GM12864 (cell line): Measurements from ENCODE around the gene CDKN2B.

Experiments used
- DNase-seq: peaks from one replicate; pipeline ENCODE4 v3.0.0-alpha.2; 2011; ENCODE audit warnings: low read depth
- H3K4me3 ChIP-seq: 2 replicates; pipeline ENCODE4 v1.5.1; 2011; ENCODE audit warnings: mild to moderate bottlenecking, low read depth, low read length, control low read depth
- TF ChIP-seq, protein P1 (sequence below): IDR thresholded peaks from 2 replicates; pipeline ENCODE4 v1.5.1; 2011; ENCODE audit warnings: low read depth, mild to moderate bottlenecking, moderate library complexity, low read length, control low read depth, inconsistent platforms; ENCODE audit errors: missing control alignments

The CDKN2B gene

GRCh38 chr9:22028394-22028793 is 19.3 kb upstream of the CDKN2B start:
- TF ChIP-seq, protein P1, sequence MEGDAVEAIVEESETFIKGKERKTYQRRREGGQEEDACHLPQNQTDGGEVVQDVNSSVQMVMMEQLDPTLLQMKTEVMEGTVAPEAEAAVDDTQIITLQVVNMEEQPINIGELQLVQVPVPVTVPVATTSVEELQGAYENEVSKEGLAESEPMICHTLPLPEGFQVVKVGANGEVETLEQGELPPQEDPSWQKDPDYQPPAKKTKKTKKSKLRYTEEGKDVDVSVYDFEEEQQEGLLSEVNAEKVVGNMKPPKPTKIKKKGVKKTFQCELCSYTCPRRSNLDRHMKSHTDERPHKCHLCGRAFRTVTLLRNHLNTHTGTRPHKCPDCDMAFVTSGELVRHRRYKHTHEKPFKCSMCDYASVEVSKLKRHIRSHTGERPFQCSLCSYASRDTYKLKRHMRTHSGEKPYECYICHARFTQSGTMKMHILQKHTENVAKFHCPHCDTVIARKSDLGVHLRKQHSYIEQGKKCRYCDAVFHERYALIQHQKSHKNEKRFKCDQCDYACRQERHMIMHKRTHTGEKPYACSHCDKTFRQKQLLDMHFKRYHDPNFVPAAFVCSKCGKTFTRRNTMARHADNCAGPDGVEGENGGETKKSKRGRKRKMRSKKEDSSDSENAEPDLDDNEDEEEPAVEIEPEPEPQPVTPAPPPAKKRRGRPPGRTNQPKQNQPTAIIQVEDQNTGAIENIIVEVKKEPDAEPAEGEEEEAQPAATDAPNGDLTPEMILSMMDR, result no peak

GRCh38 chr9:22026696-22027095 is 17.6 kb upstream of the CDKN2B start:
- H3K4me3 ChIP-seq, result no peak overlapping the region
- TF ChIP-seq, protein P1, result no peak
- no peak for DNase-seq

More at GRCh38 chr9:22028394-22028793, 19.3 kb upstream of the CDKN2B start:
- no peak for DNase-seq
- no peak overlapping the region for H3K4me3 ChIP-seq

- no peak for DNase-seq
- TF ChIP-seq, protein P1, result no peak
- no peak overlapping the region for H3K4me3 ChIP-seq
Observed at GRCh38 chr9:22022396-22022795, 13.3 kb upstream of the CDKN2B start.

GRCh38 chr9:22010866-22011625 is 1.9 kb upstream of the CDKN2B start:
- no peak for DNase-seq
- TF ChIP-seq, protein P1, result no peak
- H3K4me3 ChIP-seq, result no peak overlapping the region

DNA sequence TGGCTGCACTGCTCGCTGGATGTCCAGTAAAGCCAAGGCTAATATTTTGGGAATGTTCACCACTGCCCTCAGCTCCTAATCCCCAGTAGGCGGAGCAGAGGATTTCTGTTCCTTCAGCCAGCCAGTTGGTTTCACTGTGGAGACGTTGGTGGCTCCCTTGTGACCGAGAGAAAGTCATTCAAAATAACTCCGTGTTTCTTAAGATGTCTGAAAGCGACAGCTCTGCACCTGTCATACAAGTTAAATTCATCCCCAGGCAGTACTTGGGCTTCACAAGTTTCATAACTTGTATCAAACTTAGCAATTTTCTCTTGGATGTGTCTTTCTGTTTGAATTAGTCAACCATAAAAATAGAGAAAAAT is 382 bp upstream of the CDKN2B start:
- peak overlapping the region; percentile 81 for H3K4me3 ChIP-seq
- TF ChIP-seq, protein P1, result no peak
- DNase-seq, result no peak

DNA sequence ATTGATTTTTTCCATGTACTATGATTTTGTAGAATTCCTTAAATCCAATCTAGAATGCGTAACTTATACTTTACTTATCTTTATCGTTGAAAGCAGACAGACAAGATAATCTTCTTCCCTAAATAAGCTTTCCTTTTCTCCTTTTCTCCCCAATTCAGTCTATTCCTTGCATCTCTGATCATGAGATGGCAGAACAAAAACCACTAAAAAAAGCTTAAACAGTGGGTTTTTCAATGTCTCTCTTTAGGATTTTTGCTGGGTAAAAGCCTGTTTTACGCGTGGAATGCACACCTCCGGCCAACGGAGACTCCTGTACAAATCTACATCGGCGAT is 755 bp downstream of the CDKN2B start:
- peak overlapping the region; percentile 81; the same call in 1 of the 2 replicates for H3K4me3 ChIP-seq
- DNase-seq, result no peak
- TF ChIP-seq, protein P1, result no peak

- H3K4me3 ChIP-seq, result no peak overlapping the region
- TF ChIP-seq, protein P1, result no peak
- no peak for DNase-seq
Observed at GRCh38 chr9:22005702-22006606, 3.2 kb downstream of the CDKN2B start.
